Measurements from ENCODE around the gene ADCY9. TPM values are rescaled to one million over a fixed set of nuclear protein-coding genes. Genes with fewer than 3 reads are reported as not detected.

ADCY9 gene
- total RNA-seq, 2 donors from 2014 or later, result 1.2 to 3.3 TPM

GRCh38 chr16:4070936-4071335 is 45.3 kb downstream of the ADCY9 start:
- Histone ChIP-seq H3K9me3 (ENCODE audit: control insufficient read depth, low read length) (no peaks in the 10 kb centered on the region), H3K27me3 (ENCODE audit: control insufficient read depth, insufficient read depth, low read length, poor library complexity, severe bottlenecking) (no peaks in the 10 kb centered on the region), H3K36me3 (ENCODE audit: control insufficient read depth, insufficient read depth, low read length) (no peaks in the 10 kb centered on the region), H3K4me1 (ENCODE audit: control insufficient read depth, insufficient read depth, low read length) (no peaks in the 10 kb centered on the region), H3K9ac (ENCODE audit: extremely low read depth, low read length, poor library complexity, severe bottlenecking) (no peak overlapping the region), H3K27ac (ENCODE audit: low read depth, low read length) (no peak overlapping the region), H3K4me3 (ENCODE audit: low read length) (no peak overlapping the region)
- H3K36me3 Mint-ChIP-seq (ENCODE audit: low read depth), result no peaks in the 10 kb centered on the region
- WGBS, 2 experiments (ENCODE audit: insufficient coverage in 1 of 2, insufficient read length in 1 of 2), result 94 to 96% methylated on average over 8 to 9 of the region's 10 CpGs
- no peaks in the 10 kb centered on the region for H3K27me3 Mint-ChIP-seq (ENCODE audit: insufficient read depth)
- H3K27ac Mint-ChIP-seq, result no peak overlapping the region
- H3K4me1 Mint-ChIP-seq, result no peaks in the 10 kb centered on the region
- no peak overlapping the region for H3K4me3 Mint-ChIP-seq
- no peak for TF ChIP-seq CTCF (conservative IDR thresholded peaks at IDR 0.05)
- no peak for DNase-seq
- H3K9me3 Mint-ChIP-seq, result no peaks in the 10 kb centered on the region

- H3K4me3 ChIP-seq (ENCODE audit: low read length), result no peak overlapping the region
- DNase-seq, result no peak
Observed at GRCh38 chr16:4067262-4068001, 48.8 kb downstream of the ADCY9 start.

GRCh38 chr16:4064950-4065352 is 51.3 kb downstream of the ADCY9 start:
- Histone ChIP-seq H3K36me3 (ENCODE audit: control insufficient read depth, insufficient read depth, low read length) (no peaks in the 10 kb centered on the region), H3K9ac (ENCODE audit: extremely low read depth, low read length, poor library complexity, severe bottlenecking) (no peak overlapping the region), H3K27me3 (ENCODE audit: control insufficient read depth, insufficient read depth, low read length, poor library complexity, severe bottlenecking) (no peaks in the 10 kb centered on the region), H3K4me1 (ENCODE audit: control insufficient read depth, insufficient read depth, low read length) (no peaks in the 10 kb centered on the region), H3K4me3 (ENCODE audit: low read length) (no peak overlapping the region), H3K9me3 (ENCODE audit: control insufficient read depth, low read length) (peaks cover 10% of the 10 kb centered on the region), H3K27ac (ENCODE audit: low read depth, low read length) (no peak overlapping the region)
- no peak for TF ChIP-seq CTCF (conservative IDR thresholded peaks at IDR 0.05)
- Mint-ChIP-seq H3K4me3 (no peak overlapping the region), H3K27ac (no peak overlapping the region), H3K27me3 (ENCODE audit: insufficient read depth) (no peaks in the 10 kb centered on the region), H3K36me3 (ENCODE audit: low read depth) (no peaks in the 10 kb centered on the region), H3K4me1 (no peaks in the 10 kb centered on the region), H3K9me3 (peaks cover 21% of the 10 kb centered on the region)
- DNase-seq, result no peak
- 92 to 99% methylated on average over 8 to 11 of the region's 11 CpGs for WGBS, 2 experiments (ENCODE audit: insufficient coverage in 1 of 2, insufficient read length in 1 of 2)

More at GRCh38 chr16:4067262-4068001, 48.8 kb downstream of the ADCY9 start:
- no peaks in the 10 kb centered on the region for H3K9me3 ChIP-seq (ENCODE audit: control insufficient read depth, low read length)
- no peak overlapping the region for H3K9ac ChIP-seq (ENCODE audit: extremely low read depth, low read length, poor library complexity, severe bottlenecking)
- no peak overlapping the region for H3K27ac ChIP-seq (ENCODE audit: low read depth, low read length)
- 94 to 95% methylated on average over 4 to 5 of the region's 6 CpGs for WGBS, 2 experiments (ENCODE audit: insufficient coverage in 1 of 2, insufficient read length in 1 of 2)
- Mint-ChIP-seq H3K4me3 (no peak overlapping the region), H3K9me3 (peaks cover under 1% of the 10 kb centered on the region), H3K27me3 (ENCODE audit: insufficient read depth) (no peaks in the 10 kb centered on the region), H3K4me1 (no peaks in the 10 kb centered on the region), H3K27ac (no peak overlapping the region), H3K36me3 (ENCODE audit: low read depth) (no peaks in the 10 kb centered on the region)
- no peaks in the 10 kb centered on the region for H3K36me3 ChIP-seq (ENCODE audit: control insufficient read depth, insufficient read depth, low read length)
- no peak for TF ChIP-seq CTCF (conservative IDR thresholded peaks at IDR 0.05)
- H3K27me3 ChIP-seq (ENCODE audit: control insufficient read depth, insufficient read depth, low read length, poor library complexity, severe bottlenecking), result no peaks in the 10 kb centered on the region
- H3K4me1 ChIP-seq (ENCODE audit: control insufficient read depth, insufficient read depth, low read length), result no peaks in the 10 kb centered on the region

Data from endodermal cell (in vitro differentiated cells).